HepG2 (cell line): ENCODE results near the gene NUDT8. TPM values are rescaled to one million over a fixed set of nuclear protein-coding genes. Genes with fewer than 3 reads are reported as not detected.

Source experiments
- ATAC-seq: fragments of 200-7000 bp; cut with Tn5 transposase; 3 replicates; pipeline ENCODE4 v1.9.1; 2020; ENCODE audit warnings: mild to moderate bottlenecking, moderate library complexity
- BruUV-seq: library from RNA; stranded (reverse); fragments of 400-500 nt; replicated peaks from 2 replicates; lab custom pipeline; 2021; lab: Mats Ljungman, UMichigan
- CTCF ChIA-PET: fragments of 300-600 bp; formaldehyde crosslinking; extraction: SDS; loops from one replicate; lab custom pipeline; 2021; ENCODE audit warnings: low total read pairs, inconsistent platforms, low intra/inter-chr PET ratio; lab: Yijun Ruan, JAX
- POLR2A ChIA-PET: fragments of 350-600 bp; sonication (Branson Sonifier 250); formaldehyde crosslinking; loops from one replicate; lab custom pipeline; 2020; ENCODE audit warnings: antibody characterized with exemption, inconsistent platforms; lab: Yijun Ruan, JAX
- DNase-seq: peaks from one replicate; pipeline ENCODE4 v3.0.0-alpha.2; 2015; ENCODE audit warnings: low spot score
- FAIRE-seq: peaks from 3 replicates; lab custom pipeline; 2011; peaks lifted over from hg19 to GRCh38; lab: Jason Lieb, UNC
- H2AFZ ChIP-seq: one replicate; pipeline ENCODE4 v1.6.1; 2011; ENCODE audit warnings: low read length, inconsistent platforms
- H3K27ac ChIP-seq: fragments of 300-600 bp; 3 replicates; pipeline ENCODE4 v1.8.0; 2011; ENCODE audit warnings: mixed run types, mild to moderate bottlenecking, mixed read lengths, low read length, inconsistent platforms; ENCODE audit not compliant: insufficient read depth; ENCODE audit errors: extremely low read length
- H3K27me3 ChIP-seq, 2 experiments: fragments of 200-600 bp in 1 of 2; 2 replicates in 1 of 2; 3 replicates in 1 of 2; pipeline versions ENCODE4 v1.6.0 to v1.8.0; 2011; ENCODE audit warnings: low read length in 2 of 2, mild to moderate bottlenecking in 2 of 2, moderate library complexity in 2 of 2, inconsistent platforms in 1 of 2; ENCODE audit not compliant: insufficient read depth in 2 of 2, control insufficient read depth in 1 of 2
- H3K36me3 ChIP-seq, 2 experiments: fragments of 200-600 bp in 1 of 2; replicated peaks in 1 of 2; 2 replicates in 1 of 2; 3 replicates in 1 of 2; pipeline versions ENCODE4 v1.5.1 to v1.8.0; 2011; ENCODE audit warnings: low read length in 2 of 2, inconsistent platforms in 1 of 2; ENCODE audit not compliant: insufficient read depth in 2 of 2, control insufficient read depth in 1 of 2
- H3K4me1 ChIP-seq: 2 replicates; pipeline ENCODE4 v1.5.1; 2012; ENCODE audit warnings: low read length, inconsistent platforms; ENCODE audit not compliant: insufficient read depth
- H3K4me2 ChIP-seq: 2 replicates; pipeline ENCODE4 v1.6.0; 2011; ENCODE audit warnings: low read depth, low read length, inconsistent platforms
- H3K4me3 ChIP-seq, 3 experiments: fragments of 200-600 bp in 1 of 3; sonication (generic), shearing (Covaris generic) in 1 of 3; replicated peaks in 1 of 3; 2 replicates each; pipeline ENCODE4 v1.5.1; 2011 to 2016; ENCODE audit warnings: low read length in 3 of 3, inconsistent platforms in 2 of 3, low read depth in 2 of 3, mild to moderate bottlenecking in 2 of 3, control low read depth in 1 of 3, mixed read lengths in 1 of 3; ENCODE audit not compliant: insufficient read depth in 1 of 3
- H3K79me2 ChIP-seq: one replicate; pipeline ENCODE4 v1.6.1; 2011; ENCODE audit warnings: low read length, inconsistent platforms; ENCODE audit not compliant: insufficient read depth
- H3K9ac ChIP-seq: 2 replicates; pipeline ENCODE4 v1.6.0; 2011; ENCODE audit warnings: mild to moderate bottlenecking, low read depth, low read length, inconsistent platforms; ENCODE audit not compliant: insufficient read depth
- H3K9me3 ChIP-seq: 2 replicates; pipeline ENCODE4 v1.5.1; 2012; ENCODE audit warnings: mild to moderate bottlenecking, low read length
- H4K20me1 ChIP-seq: 2 replicates; pipeline ENCODE4 v1.6.0; 2011; ENCODE audit warnings: inconsistent platforms, mild to moderate bottlenecking, low read length, moderate library complexity; ENCODE audit not compliant: insufficient read depth
- ATF7 ChIP-seq, 2 experiments: fragments of 450-650 bp in 1 of 2; sonication (generic) in 1 of 2; formaldehyde crosslinking in 1 of 2; IDR thresholded peaks; 2 replicates each; pipeline versions ENCODE4 v1.4.0 to v1.6.1; 2016 to 2020; ENCODE audit warnings: antibody characterized with exemption in 1 of 2, mild to moderate bottlenecking in 1 of 2, missing genetic modification reagents in 1 of 2
- GATAD2A ChIP-seq: IDR thresholded peaks from 2 replicates; pipeline ENCODE4 v1.6.1; 2016
- KDM3A ChIP-seq: IDR thresholded peaks from 2 replicates; pipeline ENCODE4 v1.6.1; 2018; ENCODE audit warnings: low read depth, missing compliant biosample characterization
- NFE2L1 ChIP-seq: sonication (generic); formaldehyde crosslinking; IDR thresholded peaks from 2 replicates; pipeline ENCODE4 v1.4.0; 2020; ENCODE audit warnings: missing genetic modification reagents, mild to moderate bottlenecking, borderline replicate concordance
- NR2C2 ChIP-seq: sonication (generic); formaldehyde crosslinking; IDR thresholded peaks from 2 replicates; pipeline ENCODE4 v1.4.0; 2020; ENCODE audit warnings: missing genetic modification reagents, mild to moderate bottlenecking, moderate library complexity, borderline replicate concordance
- PLRG1 ChIP-seq: fragments of 450-650 bp; conservative IDR thresholded peaks from 2 replicates; pipeline ENCODE4 v1.6.1; 2016
- TEAD3 ChIP-seq: optimal IDR thresholded peaks from 2 replicates; pipeline ENCODE3; 2016; ENCODE audit warnings: borderline replicate concordance
- ZNF468 ChIP-seq: sonication (generic); formaldehyde crosslinking; IDR thresholded peaks from 2 replicates; pipeline ENCODE4 v1.8.0; 2022; ENCODE audit warnings: mild to moderate bottlenecking, moderate library complexity, missing genetic modification reagents
- WGBS: methylation state at CpG from one replicate; pipeline ENCODE4 v1.1.6; 2017; ENCODE audit warnings: low lambda C conversion rate; 5-methylcytosine and 5-hydroxymethylcytosine counted together
- in situ Hi-C: cut with HindIII; loops from 2 replicates; pipeline ENCODE4 v1.10.0; 2017; ENCODE audit warnings: low pct_unique_long_range_greater_than_20kb; ENCODE audit not compliant: extremely low pct_ligation_motif_present
- intact Hi-C: fragments of 100-400 bp; cut with micrococcal nuclease; formaldehyde crosslinking; loops from one replicate; pipeline ENCODE4 v1.10.0; 2022; ENCODE audit not compliant: unreplicated experiment
- polyA plus RNA-seq, 8 experiments: library from polyadenylated mRNA; depleted of rRNA in 3 of 8; stranded (reverse) in 7 of 8; unstranded in 1 of 8; fragments of >200 nt; fragmentation: Illumina TruSeq in 4 of 8; extraction: Trizol in 4 of 8; gene quantifications; 2 replicates each; pipeline versions ENCODE4 v1.2.1 to v1.2.3, GENCODE V29; 2011 to 2016; ENCODE audit warnings: low read depth in 4 of 8, missing spikeins in 1 of 8, mixed read lengths in 1 of 8; ENCODE audit not compliant: insufficient read depth in 1 of 8
- total RNA-seq, 5 experiments: library from RNA; depleted of rRNA; stranded (reverse); fragments of >200 nt; fragmentation: Illumina TruSeq; extraction: Trizol; gene quantifications; 2 replicates each; pipeline ENCODE4 v1.2.3, GENCODE V29; 2016; ENCODE audit warnings: low read depth in 1 of 5
- TF ChIP-seq, protein P1 (sequence below): sonication (generic); formaldehyde crosslinking; IDR thresholded peaks from 2 replicates; pipeline ENCODE4 v1.8.1; 2023; ENCODE audit warnings: mild to moderate bottlenecking, missing genetic modification reagents

NUDT8 gene
- total and polyA plus RNA-seq, 2 of the 13 experiments (the other 11 are each of a cell fraction or from before 2014, with no cell fraction given), result 6.7 to 25.8 TPM

DNA sequence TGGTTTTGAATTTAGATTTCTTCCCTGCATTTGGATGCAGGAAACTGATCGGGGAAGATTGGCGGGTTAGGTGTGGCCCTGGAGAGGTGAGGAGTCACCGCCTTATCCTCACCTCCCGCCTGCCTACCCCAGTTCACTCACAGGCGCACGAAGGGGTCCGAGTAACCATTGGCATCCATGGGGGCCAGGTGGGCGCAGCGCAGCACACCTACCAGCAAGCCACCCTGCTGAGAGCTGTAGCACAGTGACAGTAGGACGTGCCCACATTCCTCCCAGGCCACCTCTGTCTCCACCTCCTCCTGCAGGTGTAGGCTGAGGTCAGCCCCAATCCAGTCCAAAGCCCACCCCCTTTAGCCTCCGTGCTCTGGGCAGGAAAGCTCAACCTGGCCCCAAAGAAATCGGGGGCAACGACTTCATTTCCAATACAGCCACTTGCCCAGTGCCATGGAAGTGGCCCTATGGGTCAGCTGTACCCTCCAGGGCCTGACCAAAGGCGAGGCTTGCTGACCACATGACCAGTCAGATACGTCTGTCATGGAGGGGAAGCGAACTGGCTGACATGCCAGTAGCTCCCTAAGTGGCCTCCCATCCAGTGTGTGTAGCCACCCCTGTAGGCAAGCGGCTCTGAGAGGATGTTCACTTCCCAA is 16.3 kb downstream of the NUDT8 start:
- in situ Hi-C loops, result no loop called here
- DNase-seq (no peak), ATAC-seq (no peak), FAIRE-seq (no peak)
- intact Hi-C loops, result no loop called here
- CTCF ChIA-PET, result interaction anchor here (1.6 to 2.9 kb wide), 3 partner anchors 16 to 46 kb away, joined by 7 to 20 read pairs (median 16); partner anchors contain the start of gene NUDT8
- no peaks in the 10 kb centered on the region for H4K20me1 ChIP-seq
- TF ChIP-seq ATF7 (IDR thresholded peaks at IDR 0.05), result no peak
- no peak for TF ChIP-seq ATF7 (CRISPR knock-in tag; IDR thresholded peaks at IDR 0.05)
- no peak for TF ChIP-seq KDM3A (CRISPR knock-in tag)
- TF ChIP-seq NFE2L1 (CRISPR knock-in tag), result no peak
- TF ChIP-seq GATAD2A (CRISPR knock-in tag), result no peak
- TF ChIP-seq PLRG1, result no peak
- TF ChIP-seq TEAD3 (CRISPR knock-in tag), result no peak
- TF ChIP-seq, protein P1, sequence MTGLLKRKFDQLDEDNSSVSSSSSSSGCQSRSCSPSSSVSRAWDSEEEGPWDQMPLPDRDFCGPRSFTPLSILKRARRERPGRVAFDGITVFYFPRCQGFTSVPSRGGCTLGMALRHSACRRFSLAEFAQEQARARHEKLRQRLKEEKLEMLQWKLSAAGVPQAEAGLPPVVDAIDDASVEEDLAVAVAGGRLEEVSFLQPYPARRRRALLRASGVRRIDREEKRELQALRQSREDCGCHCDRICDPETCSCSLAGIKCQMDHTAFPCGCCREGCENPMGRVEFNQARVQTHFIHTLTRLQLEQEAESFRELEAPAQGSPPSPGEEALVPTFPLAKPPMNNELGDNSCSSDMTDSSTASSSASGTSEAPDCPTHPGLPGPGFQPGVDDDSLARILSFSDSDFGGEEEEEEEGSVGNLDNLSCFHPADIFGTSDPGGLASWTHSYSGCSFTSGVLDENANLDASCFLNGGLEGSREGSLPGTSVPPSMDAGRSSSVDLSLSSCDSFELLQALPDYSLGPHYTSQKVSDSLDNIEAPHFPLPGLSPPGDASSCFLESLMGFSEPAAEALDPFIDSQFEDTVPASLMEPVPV, result no peak
- no peak for TF ChIP-seq ZNF468 (CRISPR knock-in tag)
- no peak for TF ChIP-seq NR2C2
- BruUV-seq, result no TSS peak
- no peak overlapping the region for H3K4me2 ChIP-seq
- H3K79me2 ChIP-seq, result no peaks in the 10 kb centered on the region
- no peaks in the 10 kb centered on the region for H3K27me3 ChIP-seq
- H3K9ac ChIP-seq, result no peak overlapping the region
- H3K9me3 ChIP-seq, result no peaks in the 10 kb centered on the region
- H2AFZ ChIP-seq, result no peak overlapping the region
- H3K27ac ChIP-seq, result no peak overlapping the region
- H3K4me3 ChIP-seq, result no peak overlapping the region
- peaks cover 43% of the 10 kb centered on the region for H3K4me1 ChIP-seq
- H3K36me3 ChIP-seq, result peaks cover 13 to 32% of the 10 kb centered on the region in 2 experiments; a peak in 4 of 5 replicates
- 89% methylated on average over 11 of the region's 17 CpGs for WGBS
- POLR2A ChIA-PET, result interaction anchor here (0.9 to 2.5 kb wide), 4 partner anchors 15 to 41 kb away, joined by 3 to 15 read pairs (median 8); partner anchors contain the start of genes ACY3 and NUDT8
